K562 (cell line): ENCODE data around the gene SLC18B1. TPM values are rescaled to one million over a fixed set of nuclear protein-coding genes. Genes with fewer than 3 reads are reported as not detected.

ENCODE experiments used
- ATAC-seq: fragments of 200-7000 bp; cut with Tn5 transposase; 3 replicates; pipeline ENCODE4 v1.9.1; 2020; ENCODE audit warnings: moderate library complexity
- BruUV-seq: library from RNA; stranded (reverse); fragments of 400-500 nt; replicated peaks from 2 replicates; lab custom pipeline; 2021; lab: Mats Ljungman, UMichigan
- CTCF ChIA-PET: fragments of 300-600 bp; formaldehyde crosslinking; extraction: SDS; loops from one replicate; lab custom pipeline; 2021; ENCODE audit warnings: low intra/inter-chr PET ratio; lab: Yijun Ruan, JAX
- POLR2A ChIA-PET: fragments of 300-600, 350-650 bp; sonication (Branson Sonifier 250); formaldehyde crosslinking; extraction: SDS; loops from one replicate; lab custom pipeline; 2021; ENCODE audit warnings: antibody characterized with exemption, inconsistent platforms; lab: Yijun Ruan, JAX
- DNase-seq, 4 experiments: peaks; one replicate each; pipeline versions ENCODE4 v3.0.0 to v3.0.0-alpha.2; 2011 to 2018; ENCODE audit warnings: low spot score in 3 of 4, mixed read lengths in 3 of 4; ENCODE audit errors: extremely low read depth in 1 of 4
- FAIRE-seq: peaks from 2 replicates; lab custom pipeline; 2011; peaks lifted over from hg19 to GRCh38; lab: Jason Lieb, UNC
- H2AFZ ChIP-seq: 2 replicates; pipeline ENCODE4 v1.6.0; 2011; ENCODE audit warnings: low read depth, low read length, control low read depth, inconsistent platforms
- H3K27ac ChIP-seq: fragments of 200-600 bp; 3 replicates; pipeline ENCODE4 v1.8.0; 2011; ENCODE audit warnings: low read depth, mild to moderate bottlenecking, control low read depth, inconsistent platforms, low read length, moderate library complexity, mixed read lengths; ENCODE audit errors: extremely low read depth
- H3K27me3 ChIP-seq, 2 experiments: fragments of 300-600 bp in 1 of 2; 2 replicates in 1 of 2; 3 replicates in 1 of 2; pipeline versions ENCODE4 v1.6.0 to v1.8.0; 2011; ENCODE audit warnings: inconsistent platforms in 2 of 2, low read length in 2 of 2, mild to moderate bottlenecking in 1 of 2, mixed read lengths in 1 of 2, moderate library complexity in 1 of 2; ENCODE audit not compliant: control insufficient read depth in 2 of 2, insufficient read depth in 2 of 2
- H3K36me3 ChIP-seq: fragments of 300-600 bp; 3 replicates; pipeline ENCODE4 v1.8.0; 2011; ENCODE audit warnings: mild to moderate bottlenecking, low read length, inconsistent platforms; ENCODE audit not compliant: control insufficient read depth, insufficient read depth
- H3K4me1 ChIP-seq, 2 experiments: fragments of 200-600 bp in 1 of 2; replicated peaks in 1 of 2; 2 replicates in 1 of 2; 3 replicates in 1 of 2; pipeline versions ENCODE4 v1.5.1 to v1.8.0; 2011; ENCODE audit warnings: inconsistent platforms in 2 of 2, low read length in 2 of 2, mild to moderate bottlenecking in 1 of 2, mixed read lengths in 1 of 2, moderate library complexity in 1 of 2; ENCODE audit not compliant: control insufficient read depth in 2 of 2, insufficient read depth in 2 of 2
- H3K4me2 ChIP-seq: 2 replicates; pipeline ENCODE4 v1.6.1; 2011; ENCODE audit warnings: low read length, control low read depth, inconsistent platforms, mixed read lengths; ENCODE audit not compliant: insufficient read depth
- H3K4me3 ChIP-seq: fragments of 200-600 bp; sonication (generic), shearing (Covaris generic); 2 replicates; pipeline ENCODE4 v1.5.1; 2016; ENCODE audit warnings: control low read depth, inconsistent platforms
- H3K79me2 ChIP-seq: fragments of 200-600 bp; 3 replicates; pipeline ENCODE4 v1.8.0; 2011; ENCODE audit warnings: low read length, inconsistent platforms; ENCODE audit not compliant: control insufficient read depth, insufficient read depth
- H3K9ac ChIP-seq, 2 experiments: 2 replicates each; pipeline versions ENCODE4 v1.6.0 to v1.6.1; 2011; ENCODE audit warnings: low read depth in 2 of 2, low read length in 2 of 2, control low read depth in 1 of 2, inconsistent platforms in 1 of 2, mild to moderate bottlenecking in 1 of 2, mixed read lengths in 1 of 2; ENCODE audit not compliant: insufficient read depth in 1 of 2
- H3K9me1 ChIP-seq: one replicate; pipeline ENCODE4 v1.6.0; 2011; ENCODE audit warnings: inconsistent platforms, mild to moderate bottlenecking, low read length, moderate library complexity; ENCODE audit not compliant: control insufficient read depth, insufficient read depth
- H3K9me3 ChIP-seq: replicated peaks from 2 replicates; pipeline ENCODE4 v1.5.1; 2011; ENCODE audit warnings: low read depth, low read length, inconsistent platforms; ENCODE audit not compliant: control insufficient read depth, insufficient read depth
- H4K20me1 ChIP-seq: replicated peaks from 2 replicates; pipeline ENCODE4 v1.6.1; 2011; ENCODE audit warnings: low read length, inconsistent platforms, mixed read lengths; ENCODE audit not compliant: control insufficient read depth, insufficient read depth
- ATF2 ChIP-seq: sonication (generic); formaldehyde crosslinking; IDR thresholded peaks from 2 replicates; pipeline ENCODE4 v1.8.1; 2022; ENCODE audit warnings: missing genetic modification reagents
- E2F6 ChIP-seq, 2 experiments: IDR thresholded peaks; 2 replicates each; pipeline ENCODE4 v1.6.1; 2011; ENCODE audit warnings: borderline replicate concordance in 1 of 2, control low read depth in 1 of 2, low read depth in 1 of 2, low read length in 1 of 2, mild to moderate bottlenecking in 1 of 2, mixed read lengths in 1 of 2, moderate library complexity in 1 of 2; ENCODE audit not compliant: insufficient read depth in 1 of 2, insufficient read length in 1 of 2, poor library complexity in 1 of 2, severe bottlenecking in 1 of 2; ENCODE audit errors: extremely low read depth in 1 of 2
- KDM5B ChIP-seq: fragments of 200-600 bp; sonication (generic); IDR thresholded peaks from 2 replicates; pipeline ENCODE4 v1.6.1; 2012; ENCODE audit warnings: low read depth, mild to moderate bottlenecking, moderate library complexity, low read length, control low read depth, inconsistent platforms; ENCODE audit not compliant: insufficient replicate concordance
- NR2F6 ChIP-seq: fragments of 450-650 bp; formaldehyde crosslinking; IDR thresholded peaks from 2 replicates; pipeline ENCODE4 v1.4.0; 2020; ENCODE audit warnings: mild to moderate bottlenecking
- PATZ1 ChIP-seq: fragments of 250-450 bp; sonication (Bioruptor Pico); IDR thresholded peaks from 2 replicates; pipeline ENCODE4 v1.5.0; 2020; ENCODE audit warnings: mild to moderate bottlenecking, borderline replicate concordance
- RBM15 ChIP-seq: fragments of 200-400 bp; formaldehyde crosslinking; IDR thresholded peaks from 2 replicates; pipeline ENCODE4 v1.6.1; 2018; ENCODE audit warnings: mild to moderate bottlenecking, low read length, moderate library complexity; ENCODE audit not compliant: insufficient read depth
- SIN3B ChIP-seq: fragments of 450-650 bp; IDR thresholded peaks from 2 replicates; pipeline ENCODE4 v1.6.1; 2017; ENCODE audit warnings: low read depth, mild to moderate bottlenecking, moderate library complexity
- SNRNP70 ChIP-seq: fragments of 200-400 bp; formaldehyde crosslinking; optimal IDR thresholded peaks from 2 replicates; pipeline ENCODE3; 2017; ENCODE audit warnings: low read depth, low read length
- TSHZ1 ChIP-seq: fragments of 250-450 bp; sonication (Bioruptor Pico); IDR thresholded peaks from 2 replicates; pipeline ENCODE4 v1.4.0; 2020; ENCODE audit warnings: mild to moderate bottlenecking, moderate library complexity
- ZNF507 ChIP-seq: conservative IDR thresholded peaks from 2 replicates; pipeline ENCODE4 v1.6.1; 2017; ENCODE audit warnings: missing genetic modification characterization, missing compliant biosample characterization
- ZSCAN29 ChIP-seq: fragments of 450-650 bp; IDR thresholded peaks from 2 replicates; pipeline ENCODE4 v1.6.1; 2017
- WGBS: fragments of 100-300 bp; shearing (Covaris generic); methylation state at CpG from one replicate; pipeline ENCODE4 v1.1.6; 2016; ENCODE audit warnings: low coverage, mixed read lengths; ENCODE audit not compliant: insufficient coverage; ENCODE audit errors: missing lambda C conversion rate; 5-methylcytosine and 5-hydroxymethylcytosine counted together
- in situ Hi-C: fragments of 300-500 bp; cut with MboI; formaldehyde crosslinking; loops from 4 replicates; pipeline ENCODE4 v1.15.0; 2018; ENCODE audit warnings: inconsistent platforms, mixed read lengths
- intact Hi-C: fragments of 100-400 bp; cut with micrococcal nuclease; formaldehyde crosslinking; loops from 2 replicates; pipeline ENCODE4 v1.14.2; 2022
- polyA plus RNA-seq, 8 experiments: library from polyadenylated mRNA; depleted of rRNA in 4 of 8; stranded (reverse) in 5 of 8; unstranded in 3 of 8; fragments of >200 nt; fragmentation: Nextera tagmentation in 2 of 8; fragmentation: Illumina TruSeq in 1 of 8; extraction: Ambion mirVana in 2 of 8; extraction: Trizol in 1 of 8; gene quantifications; 2 replicates each; pipeline versions ENCODE4 v1.2.1 to v1.2.3, GENCODE V29; 2011 to 2014; ENCODE audit warnings: inconsistent platforms in 1 of 8, missing spikeins in 1 of 8
- total RNA-seq, 7 experiments: library from RNA; depleted of rRNA in 6 of 7; stranded (reverse); fragments of >200 nt in 6 of 7; fragmentation: Illumina TruSeq in 2 of 7; extraction: Trizol in 2 of 7; gene quantifications; 2 replicates each; pipeline versions ENCODE4 v1.2.1 to v1.2.3, GENCODE V29; 2011 to 2021; ENCODE audit warnings: low replicate concordance in 1 of 7

The SLC18B1 gene
- total and polyA plus RNA-seq, 9 of the 15 experiments (the other 6 are each of a cell fraction or from before 2014, with no cell fraction given): 10.4 to 49.1 (median 32.0) TPM

GRCh38 chr6:132788658-132789395 is 9.6 kb downstream of the SLC18B1 start:
- no peak overlapping the region for H3K4me3 ChIP-seq
- intact Hi-C loops: no loop called here
- in situ Hi-C loops: no loop called here
- FAIRE-seq: no peak
- ChIA-PET CTCF (no interaction called here), POLR2A (interaction anchor here (0.8 to 1.7 kb wide), 2 partner anchors 9 kb away, joined by 5 read pairs; partner anchors contain the start of gene SLC18B1)
- no peak for ATAC-seq
- H3K27me3 ChIP-seq: no peaks in the 10 kb centered on the region
- no peaks in the 10 kb centered on the region; the same call in 2 of the 3 replicates for H3K79me2 ChIP-seq
- DNase-seq: no peak
- H3K9me1 ChIP-seq: no peaks in the 10 kb centered on the region
- no TSS peak for BruUV-seq
- 77% methylated on average over 4 of the region's 6 CpGs for WGBS
- peaks cover 0 to 6% of the 10 kb centered on the region in 2 experiments; a peak in 3 of 5 replicates for H3K4me1 ChIP-seq
- no peak overlapping the region for H3K9ac ChIP-seq
- no peaks in the 10 kb centered on the region for H3K9me3 ChIP-seq
- H3K4me2 ChIP-seq: no peak overlapping the region
- no peak overlapping the region for H2AFZ ChIP-seq
- H4K20me1 ChIP-seq: no peaks in the 10 kb centered on the region
- no peak overlapping the region for H3K27ac ChIP-seq
- H3K36me3 ChIP-seq: peaks cover 80% of the 10 kb centered on the region
- TF ChIP-seq SNRNP70 (no peak), PATZ1 (no peak), KDM5B (no peak), NR2F6 (CRISPR knock-in tag) (no peak), ZNF507 (tag) (no peak), ATF2 (CRISPR knock-in tag) (no peak), TSHZ1 (CRISPR knock-in tag) (no peak), RBM15 (no peak), E2F6 (IDR thresholded peaks at IDR 0.05; ENCODE audit: borderline replicate concordance in 1 of 2, extremely low read depth in 1 of 2, insufficient read depth in 1 of 2, insufficient read length in 1 of 2, low read depth in 1 of 2, low read length in 1 of 2, poor library complexity in 1 of 2, severe bottlenecking in 1 of 2) (no peak), SIN3B (no peak), ZSCAN29 (no peak)
